GM18868 (cell line): ENCODE results near the gene OTUB1.
"Not testable (repeated sequence)": the region's sequence is repeated elsewhere in the genome, so short reads cannot be mapped to it uniquely, and the experiment has no call there.

Source experiments
- ATAC-seq: cut with Tn5 transposase; IDR thresholded peaks from one replicate; pipeline ENCODE4 v1.9.1; 2021; ENCODE audit warnings: mild to moderate bottlenecking, moderate library complexity; ENCODE audit not compliant: unreplicated experiment

OTUB1 gene

DNA sequence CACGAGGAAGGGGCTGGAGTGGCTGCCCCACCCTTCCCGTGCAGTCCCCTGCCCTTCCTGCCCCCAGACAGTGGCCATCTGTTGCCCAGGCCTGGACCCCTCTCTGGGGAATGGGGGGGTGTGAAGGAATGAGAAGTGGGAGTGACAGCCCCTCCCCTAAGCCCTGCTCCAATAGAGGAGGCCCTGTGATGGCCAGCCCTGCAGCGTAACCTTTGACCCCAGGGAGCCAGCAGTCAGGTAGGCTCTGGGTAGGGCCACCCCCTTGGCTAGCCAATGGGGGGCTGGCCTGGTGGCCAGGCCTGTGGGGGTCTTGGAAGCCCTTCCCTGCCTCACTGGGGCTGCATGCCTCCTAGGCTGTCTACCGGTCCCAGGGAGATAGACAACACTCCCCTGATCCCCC, 56.1 kb downstream of the OTUB1 start:
- ATAC-seq = no peak

GRCh38 chr11:64043545-64043944, 57.3 kb downstream of the OTUB1 start:
- ATAC-seq = no peak

GRCh38 chr11:64044730-64045393, 58.6 kb downstream of the OTUB1 start:
- no peak for ATAC-seq

GRCh38 chr11:64045700-64046099, 59.5 kb downstream of the OTUB1 start:
- no peak for ATAC-seq

DNA sequence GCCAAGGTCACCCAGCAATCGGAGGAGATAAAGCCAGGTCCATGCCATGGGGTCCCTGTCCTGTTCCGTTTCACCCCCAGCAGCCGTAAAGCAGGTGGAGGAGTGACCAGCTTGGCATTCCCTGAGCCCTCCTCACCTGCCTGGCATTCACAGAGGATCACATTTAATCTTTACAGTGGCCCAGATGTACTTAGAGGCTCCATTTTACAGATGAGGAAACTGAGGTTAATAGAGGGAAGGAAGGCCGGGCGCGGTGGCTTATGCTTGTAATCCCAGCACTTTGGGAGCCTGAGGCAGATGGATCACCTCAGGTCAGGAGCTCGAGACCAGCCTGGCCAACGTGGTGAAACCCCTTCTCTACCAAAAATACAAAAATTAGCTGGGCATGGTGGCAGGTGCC, 61.1 kb downstream of the OTUB1 start:
- ATAC-seq = not testable (repeated sequence)
